ENCODE data around the gene LIPG. TPM values are rescaled to one million over a fixed set of nuclear protein-coding genes. Genes with fewer than 3 reads are reported as not detected.

Gene LIPG
- total and polyA plus RNA-seq, 2 donors from 2014 or later = 4.8 to 50.9 TPM

GRCh38 chr18:49590608-49591007, 28.8 kb downstream of the LIPG start:
- no peak for FAIRE-seq
- Histone ChIP-seq H3K4me1 (ENCODE audit: control insufficient read depth in 2 of 3, insufficient read depth in 2 of 3, low read depth in 1 of 3, low read length in 3 of 3) (peaks cover 0 to 7% (median 0%) of the 10 kb centered on the region in 3 donors), H3K27me3 (ENCODE audit: control insufficient read depth, insufficient read depth, low read length) (no peaks in the 10 kb centered on the region), H3K9me3 (ENCODE audit: control insufficient read depth in 2 of 3, insufficient read depth in 1 of 3, low read length in 3 of 3) (no peaks in the 10 kb centered on the region), H3K9ac (ENCODE audit: low read length in 3 of 3) (no peak overlapping the region), H3K4me3 (ENCODE audit: low read length in 3 of 3) (no peak overlapping the region), H3K36me3 (ENCODE audit: control insufficient read depth in 2 of 3, insufficient read depth in 3 of 3, low read length in 3 of 3) (no peaks in the 10 kb centered on the region), H3K27ac (ENCODE audit: low read depth in 2 of 2, low read length in 2 of 2) (no peak overlapping the region)
- DNase-seq = no peak
- intact Hi-C loops (cut with DNase I) = no loop called here
- TF ChIP-seq CTCF (IDR thresholded peaks at IDR 0.05; ENCODE audit: borderline replicate concordance, extremely low read depth, insufficient read depth) = no peak

GRCh38 chr18:49591271-49591670, 29.4 kb downstream of the LIPG start:
- H3K9ac ChIP-seq (ENCODE audit: low read length in 3 of 3) = no peak overlapping the region
- no peaks in the 10 kb centered on the region for H3K36me3 ChIP-seq (ENCODE audit: control insufficient read depth in 2 of 3, insufficient read depth in 3 of 3, low read length in 3 of 3)
- no peak overlapping the region for H3K27ac ChIP-seq (ENCODE audit: low read depth in 2 of 2, low read length in 2 of 2)
- no peak overlapping the region for H3K4me3 ChIP-seq (ENCODE audit: low read length in 3 of 3)
- intact Hi-C loops (cut with DNase I) = no loop called here
- H3K9me3 ChIP-seq (ENCODE audit: control insufficient read depth in 2 of 3, insufficient read depth in 1 of 3, low read length in 3 of 3) = no peaks in the 10 kb centered on the region
- DNase-seq (no peak), FAIRE-seq (no peak)
- no peak for TF ChIP-seq CTCF (IDR thresholded peaks at IDR 0.05; ENCODE audit: borderline replicate concordance, extremely low read depth, insufficient read depth)
- no peaks in the 10 kb centered on the region for H3K27me3 ChIP-seq (ENCODE audit: control insufficient read depth, insufficient read depth, low read length)
- peaks cover 0 to 7% (median 0%) of the 10 kb centered on the region in 3 donors for H3K4me1 ChIP-seq (ENCODE audit: control insufficient read depth in 2 of 3, insufficient read depth in 2 of 3, low read depth in 1 of 3, low read length in 3 of 3)

GRCh38 chr18:49591775-49592174, 29.9 kb downstream of the LIPG start:
- Histone ChIP-seq H3K9ac (ENCODE audit: low read length in 3 of 3) (no peak overlapping the region), H3K36me3 (ENCODE audit: control insufficient read depth in 2 of 3, insufficient read depth in 3 of 3, low read length in 3 of 3) (no peaks in the 10 kb centered on the region), H3K4me3 (ENCODE audit: low read length in 3 of 3) (no peak overlapping the region), H3K9me3 (ENCODE audit: control insufficient read depth in 2 of 3, insufficient read depth in 1 of 3, low read length in 3 of 3) (no peaks in the 10 kb centered on the region), H3K27me3 (ENCODE audit: control insufficient read depth, insufficient read depth, low read length) (no peaks in the 10 kb centered on the region), H3K27ac (ENCODE audit: low read depth in 2 of 2, low read length in 2 of 2) (no peak overlapping the region), H3K4me1 (ENCODE audit: control insufficient read depth in 2 of 3, insufficient read depth in 2 of 3, low read depth in 1 of 3, low read length in 3 of 3) (peaks cover 0 to 7% (median 0%) of the 10 kb centered on the region in 3 donors)
- no peak for DNase-seq
- intact Hi-C loops (cut with DNase I) = no loop called here
- no peak for FAIRE-seq
- TF ChIP-seq CTCF (IDR thresholded peaks at IDR 0.05; ENCODE audit: borderline replicate concordance, extremely low read depth, insufficient read depth) = no peak

- FAIRE-seq = no peak
These were observed 34.8 kb downstream of the LIPG start for GRCh38 chr18:49596687-49597086.

More at GRCh38 chr18:49596687-49597086, 34.8 kb downstream of the LIPG start:
- Histone ChIP-seq H3K9ac (ENCODE audit: low read length in 3 of 3) (no peak overlapping the region), H3K27ac (ENCODE audit: low read depth in 2 of 2, low read length in 2 of 2) (no peak overlapping the region), H3K4me1 (ENCODE audit: control insufficient read depth in 2 of 3, insufficient read depth in 2 of 3, low read depth in 1 of 3, low read length in 3 of 3) (no peaks in the 10 kb centered on the region), H3K4me3 (ENCODE audit: low read length in 3 of 3) (no peak overlapping the region), H3K36me3 (ENCODE audit: control insufficient read depth in 2 of 3, insufficient read depth in 3 of 3, low read length in 3 of 3) (no peaks in the 10 kb centered on the region), H3K9me3 (ENCODE audit: control insufficient read depth in 2 of 3, insufficient read depth in 1 of 3, low read length in 3 of 3) (no peaks in the 10 kb centered on the region), H3K27me3 (ENCODE audit: control insufficient read depth, insufficient read depth, low read length) (no peaks in the 10 kb centered on the region)
- no peak for DNase-seq
- no peak for TF ChIP-seq CTCF (IDR thresholded peaks at IDR 0.05; ENCODE audit: borderline replicate concordance, extremely low read depth, insufficient read depth)
- intact Hi-C loops (cut with DNase I) = no loop called here
